GM12874 (cell line): Measurements from ENCODE around the gene USP22.

Experiments
- CTCF ChIP-seq: IDR thresholded peaks from 2 replicates; pipeline ENCODE4 v1.5.1; 2011; ENCODE audit warnings: low read depth, mild to moderate bottlenecking, control low read depth, low read length, moderate library complexity; ENCODE audit not compliant: insufficient read depth

The USP22 gene

GRCh38 chr17:20989481-20989880, 53.3 kb downstream of the USP22 start:
- TF ChIP-seq CTCF: no peak

- TF ChIP-seq CTCF: no peak
Observed at GRCh38 chr17:20988896-20989295, 53.9 kb downstream of the USP22 start.

- TF ChIP-seq CTCF: no peak
Observed at GRCh38 chr17:20988001-20988636, 54.7 kb downstream of the USP22 start.

- TF ChIP-seq CTCF: no peak
Observed at GRCh38 chr17:20987511-20987910, 55.3 kb downstream of the USP22 start.

- no peak for TF ChIP-seq CTCF
Observed at GRCh38 chr17:20986767-20987510, 55.9 kb downstream of the USP22 start.

GRCh38 chr17:20983359-20983637, 59.5 kb downstream of the USP22 start:
- no peak for TF ChIP-seq CTCF

GRCh38 chr17:20982589-20983358, 60.0 kb downstream of the USP22 start:
- TF ChIP-seq CTCF: no peak
